BLaER1 (cell line): ENCODE data around the gene PSME1.

ENCODE experiments used
- H3K27ac ChIP-seq: shearing (Covaris generic); formaldehyde crosslinking; 2 replicates; pipeline ENCODE4 v1.8.1; 2022
- H3K27me3 ChIP-seq: shearing (Covaris generic); formaldehyde crosslinking; 2 replicates; pipeline ENCODE4 v1.8.1; 2022
- H3K36me3 ChIP-seq: shearing (Covaris generic); formaldehyde crosslinking; 2 replicates; pipeline ENCODE4 v1.8.1; 2022
- H3K4me1 ChIP-seq: shearing (Covaris generic); formaldehyde crosslinking; 2 replicates; pipeline ENCODE4 v1.8.1; 2022
- H3K4me2 ChIP-seq: shearing (Covaris generic); formaldehyde crosslinking; 2 replicates; pipeline ENCODE4 v1.8.1; 2022
- H3K4me3 ChIP-seq: shearing (Covaris generic); formaldehyde crosslinking; 2 replicates; pipeline ENCODE4 v1.8.1; 2022
- H3K9ac ChIP-seq: shearing (Covaris generic); formaldehyde crosslinking; 2 replicates; pipeline ENCODE4 v1.8.1; 2022
- H3K9me3 ChIP-seq: shearing (Covaris generic); formaldehyde crosslinking; 2 replicates; pipeline ENCODE4 v1.8.1; 2022
- H4K20me1 ChIP-seq: shearing (Covaris generic); formaldehyde crosslinking; 2 replicates; pipeline ENCODE4 v1.8.1; 2022
- Cebpa-rat ChIP-seq: shearing (Covaris generic); IDR thresholded peaks from 2 replicates; pipeline ENCODE4 v1.8.1; 2022

The PSME1 gene

GRCh38 chr14:24156840-24157239 is 20.8 kb downstream of the PSME1 start:
- no peak overlapping the region for H3K27ac ChIP-seq
- H3K4me3 ChIP-seq = no peak overlapping the region
- no peaks in the 10 kb centered on the region for H3K27me3 ChIP-seq
- no peak overlapping the region for H3K9ac ChIP-seq
- H3K4me1 ChIP-seq = peaks cover 14% of the 10 kb centered on the region
- peaks cover 87% of the 10 kb centered on the region for H3K36me3 ChIP-seq
- no peak for TF ChIP-seq Cebpa-rat
- no peaks in the 10 kb centered on the region for H4K20me1 ChIP-seq
- H3K4me2 ChIP-seq = no peak overlapping the region
- no peaks in the 10 kb centered on the region for H3K9me3 ChIP-seq

GRCh38 chr14:24157331-24157730 is 21.3 kb downstream of the PSME1 start:
- H3K27me3 ChIP-seq = no peaks in the 10 kb centered on the region
- H4K20me1 ChIP-seq = no peaks in the 10 kb centered on the region
- no peak overlapping the region for H3K27ac ChIP-seq
- TF ChIP-seq Cebpa-rat = no peak
- no peak overlapping the region for H3K9ac ChIP-seq
- H3K4me2 ChIP-seq = no peak overlapping the region
- H3K36me3 ChIP-seq = peaks cover 82% of the 10 kb centered on the region
- H3K4me3 ChIP-seq = no peak overlapping the region
- peaks cover 19% of the 10 kb centered on the region for H3K4me1 ChIP-seq
- H3K9me3 ChIP-seq = no peaks in the 10 kb centered on the region

DNA sequence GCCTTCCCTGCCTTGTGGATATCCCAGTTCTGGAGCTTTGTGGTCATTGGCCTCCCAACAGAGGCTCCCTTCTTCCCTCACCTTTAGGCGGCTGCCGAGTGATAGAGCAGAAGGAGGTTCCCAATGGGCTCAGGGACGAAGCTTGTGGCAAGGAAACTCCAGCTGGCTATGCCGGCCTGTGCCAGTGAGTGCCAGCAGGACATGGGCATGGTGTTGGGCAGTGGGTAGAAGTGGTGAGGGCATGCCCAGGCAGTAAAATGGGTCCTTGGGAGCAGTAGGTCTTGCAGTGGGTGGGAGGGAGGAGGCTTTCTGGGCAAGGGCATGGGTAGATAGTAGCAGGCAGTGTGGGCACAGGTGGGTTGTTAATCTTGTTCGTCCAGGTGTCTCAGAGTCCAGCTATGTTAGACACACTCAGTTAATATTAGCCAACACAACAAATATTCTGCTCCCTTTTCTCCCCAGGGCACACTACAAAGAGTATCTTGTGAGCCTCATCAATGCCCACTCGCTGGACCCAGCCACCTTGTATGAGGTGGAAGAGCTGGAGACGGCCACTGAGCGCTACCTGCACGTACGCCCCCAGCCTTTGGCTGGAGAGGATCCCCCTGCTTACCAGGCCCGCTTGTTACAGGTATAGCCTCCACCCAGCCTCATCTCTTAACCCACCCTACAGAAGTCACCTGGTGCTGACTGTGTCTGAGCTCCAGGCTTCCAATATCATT is 23.9 kb downstream of the PSME1 start:
- peak overlapping the region; percentile 80; the same call in 1 of the 2 replicates for H3K4me2 ChIP-seq
- peaks cover 30% of the 10 kb centered on the region for H3K4me1 ChIP-seq
- no peak overlapping the region for H3K4me3 ChIP-seq
- H3K27me3 ChIP-seq = no peaks in the 10 kb centered on the region
- H3K9ac ChIP-seq = 0 out of 2 replicates have a peak overlapping the region, but pooled peaks have one; percentile 72
- TF ChIP-seq Cebpa-rat = no peak
- no peaks in the 10 kb centered on the region for H4K20me1 ChIP-seq
- H3K27ac ChIP-seq = peak overlapping the region; percentile 73
- H3K9me3 ChIP-seq = no peaks in the 10 kb centered on the region
- H3K36me3 ChIP-seq = peaks cover 82% of the 10 kb centered on the region

DNA sequence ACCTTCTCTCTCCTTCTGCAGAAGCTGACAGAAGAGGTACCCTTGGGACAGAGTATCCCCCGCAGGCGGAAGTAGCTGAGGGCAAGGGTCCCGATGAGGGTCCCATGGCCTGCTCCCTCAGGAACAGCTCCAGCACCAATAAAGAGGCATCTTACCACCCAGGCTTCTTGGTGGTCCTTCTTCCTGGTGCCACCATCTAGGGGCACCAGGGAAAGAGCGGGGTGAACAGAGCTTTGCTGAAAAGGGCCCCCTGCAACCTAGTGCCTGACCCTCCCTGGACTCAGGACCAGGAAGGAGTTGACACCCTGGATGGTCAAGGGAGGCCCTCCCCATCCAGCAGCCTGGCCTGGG is 24.5 kb downstream of the PSME1 start:
- TF ChIP-seq Cebpa-rat = no peak
- H3K4me1 ChIP-seq = peaks cover 30% of the 10 kb centered on the region
- H4K20me1 ChIP-seq = no peaks in the 10 kb centered on the region
- peak overlapping the region; percentile 73 for H3K27ac ChIP-seq
- peaks cover 82% of the 10 kb centered on the region for H3K36me3 ChIP-seq
- H3K9ac ChIP-seq = peak overlapping the region; percentile 72; the same call in 1 of the 2 replicates
- peak overlapping the region; percentile 80 for H3K4me2 ChIP-seq
- H3K9me3 ChIP-seq = no peaks in the 10 kb centered on the region
- H3K4me3 ChIP-seq = no peak overlapping the region
- no peaks in the 10 kb centered on the region for H3K27me3 ChIP-seq

GRCh38 chr14:24160850-24161804 is 25.1 kb downstream of the PSME1 start, which contains the start of gene IRF9:
Gene IRF9, plus strand, starts transcription at chr14:24161265. Its CDS starts 880 bp downstream, at chr14:24162145.
- peak within 1 kb of the TSS; percentile 68 for H3K4me3 ChIP-seq
- peak within 1 kb of the TSS; percentile 72 for H3K9ac ChIP-seq
- H3K4me2 ChIP-seq = peak within 1 kb of the TSS; percentile 80
- TF ChIP-seq Cebpa-rat = no peak
- no peaks in the 10 kb centered on the region for H3K9me3 ChIP-seq
- H3K36me3 ChIP-seq = peaks cover 82% of the 10 kb centered on the region
- no peaks in the 10 kb centered on the region for H3K27me3 ChIP-seq
- H3K27ac ChIP-seq = peak within 1 kb of the TSS; percentile 73
- H3K4me1 ChIP-seq = peaks cover 30% of the 10 kb centered on the region
- H4K20me1 ChIP-seq = no peaks in the 10 kb centered on the region

- Histone ChIP-seq H3K27me3 (no peaks in the 10 kb centered on the region), H4K20me1 (no peaks in the 10 kb centered on the region), H3K4me2 (peak overlapping the region; percentile 80), H3K27ac (peak overlapping the region; percentile 73), H3K9ac (peak overlapping the region; percentile 72; the same call in 1 of the 2 replicates), H3K9me3 (no peaks in the 10 kb centered on the region), H3K36me3 (peaks cover 82% of the 10 kb centered on the region), H3K4me1 (peaks cover 30% of the 10 kb centered on the region), H3K4me3 (peak overlapping the region; percentile 68; the same call in 1 of the 2 replicates)
- no peak for TF ChIP-seq Cebpa-rat
Observed at GRCh38 chr14:24162093-24162492, 26.1 kb downstream of the PSME1 start.

DNA sequence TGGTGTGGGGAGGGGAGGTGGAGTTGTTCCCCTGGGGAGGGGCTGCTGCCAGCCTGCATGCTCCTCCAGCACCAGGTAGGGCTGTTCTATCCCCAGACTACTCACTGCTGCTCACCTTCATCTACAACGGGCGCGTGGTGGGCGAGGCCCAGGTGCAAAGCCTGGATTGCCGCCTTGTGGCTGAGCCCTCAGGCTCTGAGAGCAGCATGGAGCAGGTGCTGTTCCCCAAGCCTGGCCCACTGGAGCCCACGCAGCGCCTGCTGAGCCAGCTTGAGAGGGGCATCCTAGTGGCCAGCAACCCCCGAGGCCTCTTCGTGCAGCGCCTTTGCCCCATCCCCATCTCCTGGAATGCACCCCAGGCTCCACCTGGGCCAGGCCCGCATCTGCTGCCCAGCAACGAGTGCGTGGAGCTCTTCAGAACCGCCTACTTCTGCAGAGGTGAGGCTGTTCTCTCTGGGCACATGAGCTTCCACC is 28.6 kb downstream of the PSME1 start:
- Histone ChIP-seq H4K20me1 (no peaks in the 10 kb centered on the region), H3K27me3 (no peaks in the 10 kb centered on the region), H3K27ac (no peak overlapping the region), H3K4me1 (peaks cover 30% of the 10 kb centered on the region), H3K9ac (no peak overlapping the region), H3K9me3 (no peaks in the 10 kb centered on the region), H3K4me3 (no peak overlapping the region), H3K4me2 (no peak overlapping the region), H3K36me3 (peaks cover 72% of the 10 kb centered on the region)
- no peak for TF ChIP-seq Cebpa-rat

GRCh38 chr14:24165785-24166184 is 29.8 kb downstream of the PSME1 start:
- Histone ChIP-seq H3K9me3 (no peaks in the 10 kb centered on the region), H3K4me1 (peaks cover 26% of the 10 kb centered on the region), H3K4me3 (no peak overlapping the region), H3K36me3 (peaks cover 63% of the 10 kb centered on the region), H3K27me3 (peaks cover 2% of the 10 kb centered on the region; the same call in 1 of the 2 replicates), H3K4me2 (no peak overlapping the region), H3K9ac (no peak overlapping the region), H4K20me1 (no peaks in the 10 kb centered on the region), H3K27ac (no peak overlapping the region)
- no peak for TF ChIP-seq Cebpa-rat

DNA sequence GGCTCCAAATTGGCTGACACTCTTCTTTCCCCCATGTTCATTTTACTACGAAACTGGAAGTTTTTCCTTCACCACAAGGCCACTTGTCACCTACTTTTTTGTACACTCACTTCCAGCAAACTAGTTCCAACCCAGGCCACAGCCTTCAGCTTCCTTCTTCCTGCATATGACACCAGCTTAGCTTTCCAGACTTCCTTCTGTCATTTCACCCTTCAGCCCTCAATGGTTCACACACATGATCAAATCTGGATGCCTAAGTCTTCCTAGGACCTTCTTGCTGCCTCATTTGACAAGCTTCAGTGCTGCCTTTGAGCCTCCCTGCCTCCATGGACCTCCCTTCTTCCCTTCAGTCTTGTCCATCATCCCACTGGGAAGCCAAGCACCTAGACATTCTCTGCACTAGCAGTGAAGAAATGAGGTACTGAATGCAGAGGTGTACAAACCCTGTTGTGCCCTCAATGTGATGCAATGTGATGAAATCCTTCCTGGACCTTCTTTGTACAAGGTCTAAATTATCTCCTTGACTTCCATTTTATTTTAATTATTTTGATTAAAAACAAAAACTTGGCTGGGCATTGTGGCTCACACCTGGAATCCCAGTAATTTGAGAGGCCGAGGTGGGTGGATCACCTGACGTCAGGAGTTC is 31.6 kb downstream of the PSME1 start:
- no peak overlapping the region for H3K9ac ChIP-seq
- no peak overlapping the region for H3K27ac ChIP-seq
- H3K9me3 ChIP-seq = no peaks in the 10 kb centered on the region
- TF ChIP-seq Cebpa-rat = no peak
- no peak overlapping the region for H3K4me2 ChIP-seq
- no peak overlapping the region for H3K4me3 ChIP-seq
- H3K4me1 ChIP-seq = peaks cover 27% of the 10 kb centered on the region
- peaks cover 62% of the 10 kb centered on the region for H3K36me3 ChIP-seq
- no peaks in the 10 kb centered on the region for H4K20me1 ChIP-seq
- H3K27me3 ChIP-seq = peaks cover 20% of the 10 kb centered on the region
